ENCODE results near the gene HEPACAM2.

GRCh38 chr7:93156884-93157283, 69.4 kb downstream of the HEPACAM2 start:
- no peak for TF ChIP-seq POLR2A (IDR thresholded peaks at IDR 0.05; ENCODE audit: low read depth, low read length)
- no peak for TF ChIP-seq CTCF (conservative IDR thresholded peaks at IDR 0.05; ENCODE audit: low read depth, low read length)
- no peak for TF ChIP-seq RCOR1 (IDR thresholded peaks at IDR 0.05; ENCODE audit: insufficient replicate concordance, low read length)
- TF ChIP-seq SMC3 (IDR thresholded peaks at IDR 0.05; ENCODE audit: low read depth, low read length) = no peak
- no peak for TF ChIP-seq MAFK (IDR thresholded peaks at IDR 0.05; ENCODE audit: low read depth, low read length)
- TF ChIP-seq MAZ (IDR thresholded peaks at IDR 0.05; ENCODE audit: borderline replicate concordance, low read depth, low read length) = no peak

Data from IMR-90 (cell line).